Osteocyte (in vitro differentiated cells): ENCODE results near the gene INPP5D. TPM values are rescaled to one million over a fixed set of nuclear protein-coding genes. Genes with fewer than 3 reads are reported as not detected.

Experiments
- DNase-seq: peaks from one replicate; pipeline ENCODE4 v3.0.0; 2021; ENCODE audit warnings: mixed read lengths; ENCODE audit not compliant: unreplicated experiment; ENCODE audit errors: extremely low spot score
- H3K27ac Mint-ChIP-seq: one replicate; pipeline ENCODE4 v1.8.0; 2021; ENCODE audit warnings: mild to moderate bottlenecking, mixed read lengths; ENCODE audit not compliant: unreplicated experiment
- H3K27me3 Mint-ChIP-seq: one replicate; pipeline ENCODE4 v1.8.0; 2021; ENCODE audit warnings: mixed read lengths; ENCODE audit not compliant: unreplicated experiment
- H3K36me3 Mint-ChIP-seq: one replicate; pipeline ENCODE4 v1.8.0; 2021; ENCODE audit warnings: mixed read lengths; ENCODE audit not compliant: unreplicated experiment
- H3K4me1 Mint-ChIP-seq: one replicate; pipeline ENCODE4 v1.8.0; 2021; ENCODE audit warnings: mixed read lengths; ENCODE audit not compliant: unreplicated experiment
- H3K4me3 Mint-ChIP-seq: one replicate; pipeline ENCODE4 v1.8.0; 2021; ENCODE audit warnings: mild to moderate bottlenecking, moderate library complexity, mixed read lengths; ENCODE audit not compliant: unreplicated experiment
- H3K9me3 Mint-ChIP-seq: one replicate; pipeline ENCODE4 v1.8.0; 2021; ENCODE audit warnings: mixed read lengths; ENCODE audit not compliant: unreplicated experiment
- total RNA-seq: library from RNA; stranded (reverse); gene quantifications from 2 replicates; pipeline ENCODE4 v1.2.1, GENCODE V29; 2021
- TF ChIP-seq, protein P1 (sequence below): fragments of 200-600 bp; sonication (generic); IDR thresholded peaks from 2 replicates; pipeline ENCODE4 v1.5.0; 2021; ENCODE audit warnings: antibody characterized with exemption, mild to moderate bottlenecking, moderate library complexity

Gene INPP5D
- total RNA-seq, 1 donor from 2014 or later, result 0.40 TPM

DNA sequence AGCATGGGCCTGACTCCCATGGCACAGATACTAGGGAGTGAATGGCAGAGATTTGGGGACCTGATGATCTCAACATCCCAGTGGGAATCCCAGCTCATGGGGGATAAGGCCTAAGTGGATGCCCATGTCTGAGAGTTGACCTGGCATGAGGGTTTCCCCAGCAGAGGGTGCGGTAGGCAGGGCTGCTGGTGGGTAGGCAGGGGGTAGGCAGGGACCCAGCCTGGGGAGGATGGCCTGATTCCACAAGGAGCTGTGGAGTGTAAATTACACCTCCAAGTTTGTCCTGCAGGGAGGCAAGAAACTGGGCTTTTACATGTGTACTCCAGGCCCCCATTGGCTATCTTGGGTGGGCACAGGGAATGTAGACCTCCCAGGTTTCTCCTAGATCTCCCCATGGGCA lies 46.9 kb downstream of the INPP5D start:
- Mint-ChIP-seq H3K27me3 (peaks cover 35% of the 10 kb centered on the region), H3K36me3 (no peaks in the 10 kb centered on the region), H3K27ac (no peak overlapping the region), H3K4me3 (no peak overlapping the region), H3K4me1 (no peaks in the 10 kb centered on the region), H3K9me3 (no peaks in the 10 kb centered on the region)
- DNase-seq, result no peak
- TF ChIP-seq, protein P1, sequence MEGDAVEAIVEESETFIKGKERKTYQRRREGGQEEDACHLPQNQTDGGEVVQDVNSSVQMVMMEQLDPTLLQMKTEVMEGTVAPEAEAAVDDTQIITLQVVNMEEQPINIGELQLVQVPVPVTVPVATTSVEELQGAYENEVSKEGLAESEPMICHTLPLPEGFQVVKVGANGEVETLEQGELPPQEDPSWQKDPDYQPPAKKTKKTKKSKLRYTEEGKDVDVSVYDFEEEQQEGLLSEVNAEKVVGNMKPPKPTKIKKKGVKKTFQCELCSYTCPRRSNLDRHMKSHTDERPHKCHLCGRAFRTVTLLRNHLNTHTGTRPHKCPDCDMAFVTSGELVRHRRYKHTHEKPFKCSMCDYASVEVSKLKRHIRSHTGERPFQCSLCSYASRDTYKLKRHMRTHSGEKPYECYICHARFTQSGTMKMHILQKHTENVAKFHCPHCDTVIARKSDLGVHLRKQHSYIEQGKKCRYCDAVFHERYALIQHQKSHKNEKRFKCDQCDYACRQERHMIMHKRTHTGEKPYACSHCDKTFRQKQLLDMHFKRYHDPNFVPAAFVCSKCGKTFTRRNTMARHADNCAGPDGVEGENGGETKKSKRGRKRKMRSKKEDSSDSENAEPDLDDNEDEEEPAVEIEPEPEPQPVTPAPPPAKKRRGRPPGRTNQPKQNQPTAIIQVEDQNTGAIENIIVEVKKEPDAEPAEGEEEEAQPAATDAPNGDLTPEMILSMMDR, result no peak

DNA sequence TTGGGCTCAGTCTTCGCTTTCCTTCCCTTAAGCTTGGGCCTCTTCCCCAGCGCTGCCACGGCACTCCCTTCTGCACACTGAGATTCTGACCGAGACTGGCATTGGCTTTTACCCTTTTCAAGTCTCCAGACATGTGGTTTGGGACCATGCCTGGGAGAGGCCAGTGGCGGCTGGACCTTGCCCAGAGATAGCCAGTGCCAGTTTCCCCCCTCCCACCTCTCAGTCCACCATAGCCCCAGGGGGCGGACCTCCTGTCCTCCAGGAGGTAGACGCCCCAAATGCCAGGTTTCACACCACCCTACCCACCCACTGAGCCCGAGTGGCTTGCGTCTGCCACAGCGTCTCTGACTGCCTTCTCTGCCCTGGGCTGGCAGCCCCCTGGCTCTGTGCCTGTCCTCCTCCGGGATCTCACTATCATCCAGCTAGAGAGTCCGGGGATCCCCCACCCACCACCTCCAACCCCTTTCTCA lies 47.7 kb downstream of the INPP5D start:
- no peak overlapping the region for H3K4me3 Mint-ChIP-seq
- DNase-seq, result no peak

DNA sequence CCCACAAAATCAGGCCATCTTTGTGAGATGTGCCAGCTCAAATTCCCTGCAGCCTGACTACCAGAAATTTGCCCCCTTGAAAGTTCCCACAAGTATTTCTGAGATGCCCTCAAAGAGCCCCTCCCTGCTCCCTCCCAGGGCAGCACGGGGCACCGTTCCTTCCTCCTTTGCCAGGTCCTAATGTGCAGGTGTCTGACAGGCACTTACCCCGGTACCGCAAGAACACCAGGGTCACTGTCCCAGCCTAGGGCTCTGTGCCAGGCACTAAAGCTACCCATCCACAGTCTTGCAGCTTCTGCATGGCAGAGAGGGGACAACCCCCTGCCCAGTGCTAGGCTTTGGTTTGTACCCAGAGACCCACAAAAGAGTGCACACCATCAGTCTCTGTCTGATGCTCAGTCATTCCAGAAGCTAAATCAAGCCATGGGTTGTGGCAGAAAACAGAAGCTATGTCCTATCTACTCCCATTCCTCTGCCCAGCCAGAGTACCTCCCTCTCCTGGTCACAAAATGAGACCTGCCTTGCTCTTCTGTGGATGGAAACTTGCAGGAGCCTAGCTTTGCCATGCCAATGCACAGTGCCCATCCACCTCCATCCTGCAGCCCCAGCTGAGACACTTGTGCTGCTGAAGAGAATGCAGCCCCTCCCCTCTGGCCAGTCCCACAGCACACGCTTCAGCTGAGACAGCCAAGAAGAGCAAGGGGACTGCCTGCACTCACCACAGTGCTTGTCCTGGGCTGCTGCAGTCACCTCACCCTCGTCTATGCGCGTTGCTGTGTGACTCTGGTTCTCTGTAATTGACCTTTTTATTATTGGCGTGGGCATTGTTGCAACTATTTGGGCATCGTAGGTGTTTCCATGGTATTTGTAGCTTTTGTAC lies 48.7 kb downstream of the INPP5D start:
- no peak for DNase-seq

More for the DNA sequence above, 47.7 kb downstream of the INPP5D start:
- Mint-ChIP-seq H3K4me1 (no peaks in the 10 kb centered on the region), H3K36me3 (no peaks in the 10 kb centered on the region), H3K27me3 (peaks cover 35% of the 10 kb centered on the region), H3K9me3 (no peaks in the 10 kb centered on the region), H3K27ac (no peak overlapping the region)
- TF ChIP-seq, protein P1, result no peak

DNA sequence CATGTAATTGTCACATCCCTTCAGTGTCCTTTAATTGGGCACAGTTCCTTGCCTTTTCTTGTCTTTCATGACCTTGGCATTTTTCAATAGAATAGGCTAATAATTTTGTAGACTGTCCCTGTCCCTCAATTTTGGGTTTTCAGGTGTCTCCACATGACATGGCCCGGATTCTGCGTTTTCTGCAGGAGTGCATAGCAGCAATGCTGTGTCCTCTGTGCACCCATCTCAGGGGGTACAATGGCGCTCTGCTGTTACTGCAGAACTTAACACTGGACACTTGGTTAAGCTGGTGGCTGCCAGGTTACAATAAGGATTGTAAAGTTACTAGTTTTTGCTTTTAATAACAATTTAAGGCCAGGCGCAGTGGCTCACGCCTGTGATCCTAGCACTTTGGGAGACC lies 51.3 kb downstream of the INPP5D start:
- H3K9me3 Mint-ChIP-seq, result no peaks in the 10 kb centered on the region
- DNase-seq, result no peak
- H3K27ac Mint-ChIP-seq, result no peak overlapping the region
- H3K4me1 Mint-ChIP-seq, result no peaks in the 10 kb centered on the region
- TF ChIP-seq, protein P1, result no peak
- H3K36me3 Mint-ChIP-seq, result no peaks in the 10 kb centered on the region
- no peak overlapping the region for H3K4me3 Mint-ChIP-seq
- peaks cover 31% of the 10 kb centered on the region for H3K27me3 Mint-ChIP-seq

More for the DNA sequence above, 48.7 kb downstream of the INPP5D start:
- Mint-ChIP-seq H3K4me1 (no peaks in the 10 kb centered on the region), H3K36me3 (no peaks in the 10 kb centered on the region), H3K27me3 (peaks cover 34% of the 10 kb centered on the region), H3K9me3 (no peaks in the 10 kb centered on the region), H3K4me3 (no peak overlapping the region), H3K27ac (no peak overlapping the region)
- TF ChIP-seq, protein P1, result no peak

DNA sequence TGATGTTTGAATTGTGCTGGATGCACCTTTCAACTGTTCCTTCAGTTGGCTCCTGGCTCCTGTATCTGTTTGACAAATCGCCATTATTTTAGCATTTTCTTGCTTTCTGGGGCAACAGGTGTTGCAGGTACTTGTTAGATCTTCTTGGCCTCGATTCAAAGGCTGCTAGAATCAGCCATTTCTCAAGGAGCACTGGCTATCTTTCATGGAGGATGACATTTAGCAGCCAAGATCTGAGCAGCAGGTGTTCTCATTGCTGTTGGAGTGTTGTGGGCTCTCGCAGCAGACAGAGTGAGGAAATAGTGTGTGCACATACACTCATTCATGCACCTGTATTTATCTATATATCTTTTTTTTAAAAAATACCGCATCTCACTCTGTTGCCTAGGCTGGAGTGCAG lies 52.2 kb downstream of the INPP5D start:
- Mint-ChIP-seq H3K27ac (no peak overlapping the region), H3K27me3 (peaks cover 25% of the 10 kb centered on the region), H3K4me3 (no peak overlapping the region), H3K4me1 (no peaks in the 10 kb centered on the region), H3K36me3 (no peaks in the 10 kb centered on the region), H3K9me3 (no peaks in the 10 kb centered on the region)
- TF ChIP-seq, protein P1, result no peak
- DNase-seq, result no peak
